Calu3 (cell line): ENCODE measurements around the gene RINL. TPM values are rescaled to one million over a fixed set of nuclear protein-coding genes. Genes with fewer than 3 reads are reported as not detected.
A peak's percentile ranks its signal among the peaks of the same experiment; 100 is the strongest.

Experiments
- BruUV-seq: library from RNA; stranded (reverse); fragments of 400-500 nt; replicated peaks from 2 replicates; lab custom pipeline; 2021; lab: Mats Ljungman, UMichigan
- CTCF ChIA-PET: fragments of 300-600 bp; sonication (Branson Sonifier 250); formaldehyde crosslinking; loops from one replicate; lab custom pipeline; 2022; ENCODE audit warnings: antibody characterized with exemption; lab: Charles Lee
- DNase-seq: peaks from one replicate; pipeline ENCODE4 v3.0.0; 2022
- H3K27ac Mint-ChIP-seq: one replicate; pipeline ENCODE4 v1.8.0; 2022; ENCODE audit warnings: mixed read lengths; ENCODE audit not compliant: unreplicated experiment
- H3K27me3 Mint-ChIP-seq: one replicate; pipeline ENCODE4 v1.8.0; 2022; ENCODE audit warnings: mixed read lengths; ENCODE audit not compliant: unreplicated experiment
- H3K36me3 Mint-ChIP-seq: one replicate; pipeline ENCODE4 v1.8.0; 2022; ENCODE audit warnings: mild to moderate bottlenecking, moderate library complexity, mixed read lengths; ENCODE audit not compliant: insufficient read depth, unreplicated experiment
- H3K4me1 Mint-ChIP-seq: one replicate; pipeline ENCODE4 v1.8.0; 2022; ENCODE audit warnings: mild to moderate bottlenecking, low read depth, mixed read lengths; ENCODE audit not compliant: unreplicated experiment
- H3K4me3 Mint-ChIP-seq: one replicate; pipeline ENCODE4 v1.8.0; 2022; ENCODE audit warnings: mild to moderate bottlenecking, low read depth, moderate library complexity, mixed read lengths; ENCODE audit not compliant: unreplicated experiment
- H3K9me3 Mint-ChIP-seq: one replicate; pipeline ENCODE4 v1.8.0; 2022; ENCODE audit warnings: low read depth, mixed read lengths; ENCODE audit not compliant: unreplicated experiment
- intact Hi-C: fragments of 100-400 bp; cut with micrococcal nuclease; formaldehyde crosslinking; loops from one replicate; pipeline ENCODE4 v1.10.0; 2022; ENCODE audit not compliant: unreplicated experiment
- total RNA-seq: library from RNA; stranded (reverse); gene quantifications from 2 replicates; pipeline ENCODE4 v1.2.3, GENCODE V29; 2022
- TF ChIP-seq, protein P1 (sequence below): fragments of 200-600 bp; IDR thresholded peaks from one replicate; pipeline ENCODE4 v1.8.0; 2022; ENCODE audit warnings: antibody characterized with exemption; ENCODE audit not compliant: unreplicated experiment

The RINL gene
- total RNA-seq, 1 experiment from 2014 or later = 4.1 TPM

DNA sequence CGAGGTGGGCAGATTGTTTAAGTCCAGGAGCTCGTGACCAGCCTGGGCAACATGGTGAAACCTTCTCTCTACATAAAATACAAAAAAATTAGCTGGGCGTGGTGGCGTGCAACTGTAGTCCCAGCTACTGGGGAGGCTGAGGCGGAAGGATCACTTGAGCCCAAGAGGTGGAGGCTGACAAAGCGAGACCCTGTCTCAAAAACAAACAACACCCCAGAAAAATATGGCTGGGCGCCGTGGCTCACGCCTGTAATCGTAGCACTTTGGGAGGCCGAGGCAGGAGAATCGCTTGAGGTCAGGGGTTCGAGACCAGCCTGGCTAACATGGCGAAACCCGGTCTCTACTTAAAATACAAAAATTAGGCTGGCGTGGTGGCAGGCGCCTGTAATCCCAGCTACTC is 24.9 kb downstream of the RINL start:
- CTCF ChIA-PET = interaction anchor here (0.6 to 3.3 kb wide), 4 partner anchors 10 to 78 kb away, joined by 3 to 19 read pairs (median 6); partner anchors contain the start of genes MRPS12 and SARS2
- Mint-ChIP-seq H3K4me3 (peak overlapping the region; percentile 82), H3K4me1 (peaks cover 21% of the 10 kb centered on the region), H3K27me3 (peaks cover 14% of the 10 kb centered on the region), H3K36me3 (peaks cover 51% of the 10 kb centered on the region), H3K9me3 (no peaks in the 10 kb centered on the region), H3K27ac (peak overlapping the region; percentile 98)
- intact Hi-C loops = loop anchor here (5.0 kb wide), 1 partner anchor 34 kb away; no protein-coding TSS in a partner anchor
- TF ChIP-seq, protein P1, sequence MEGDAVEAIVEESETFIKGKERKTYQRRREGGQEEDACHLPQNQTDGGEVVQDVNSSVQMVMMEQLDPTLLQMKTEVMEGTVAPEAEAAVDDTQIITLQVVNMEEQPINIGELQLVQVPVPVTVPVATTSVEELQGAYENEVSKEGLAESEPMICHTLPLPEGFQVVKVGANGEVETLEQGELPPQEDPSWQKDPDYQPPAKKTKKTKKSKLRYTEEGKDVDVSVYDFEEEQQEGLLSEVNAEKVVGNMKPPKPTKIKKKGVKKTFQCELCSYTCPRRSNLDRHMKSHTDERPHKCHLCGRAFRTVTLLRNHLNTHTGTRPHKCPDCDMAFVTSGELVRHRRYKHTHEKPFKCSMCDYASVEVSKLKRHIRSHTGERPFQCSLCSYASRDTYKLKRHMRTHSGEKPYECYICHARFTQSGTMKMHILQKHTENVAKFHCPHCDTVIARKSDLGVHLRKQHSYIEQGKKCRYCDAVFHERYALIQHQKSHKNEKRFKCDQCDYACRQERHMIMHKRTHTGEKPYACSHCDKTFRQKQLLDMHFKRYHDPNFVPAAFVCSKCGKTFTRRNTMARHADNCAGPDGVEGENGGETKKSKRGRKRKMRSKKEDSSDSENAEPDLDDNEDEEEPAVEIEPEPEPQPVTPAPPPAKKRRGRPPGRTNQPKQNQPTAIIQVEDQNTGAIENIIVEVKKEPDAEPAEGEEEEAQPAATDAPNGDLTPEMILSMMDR = no peak
- BruUV-seq = no TSS peak
- no peak for DNase-seq

DNA sequence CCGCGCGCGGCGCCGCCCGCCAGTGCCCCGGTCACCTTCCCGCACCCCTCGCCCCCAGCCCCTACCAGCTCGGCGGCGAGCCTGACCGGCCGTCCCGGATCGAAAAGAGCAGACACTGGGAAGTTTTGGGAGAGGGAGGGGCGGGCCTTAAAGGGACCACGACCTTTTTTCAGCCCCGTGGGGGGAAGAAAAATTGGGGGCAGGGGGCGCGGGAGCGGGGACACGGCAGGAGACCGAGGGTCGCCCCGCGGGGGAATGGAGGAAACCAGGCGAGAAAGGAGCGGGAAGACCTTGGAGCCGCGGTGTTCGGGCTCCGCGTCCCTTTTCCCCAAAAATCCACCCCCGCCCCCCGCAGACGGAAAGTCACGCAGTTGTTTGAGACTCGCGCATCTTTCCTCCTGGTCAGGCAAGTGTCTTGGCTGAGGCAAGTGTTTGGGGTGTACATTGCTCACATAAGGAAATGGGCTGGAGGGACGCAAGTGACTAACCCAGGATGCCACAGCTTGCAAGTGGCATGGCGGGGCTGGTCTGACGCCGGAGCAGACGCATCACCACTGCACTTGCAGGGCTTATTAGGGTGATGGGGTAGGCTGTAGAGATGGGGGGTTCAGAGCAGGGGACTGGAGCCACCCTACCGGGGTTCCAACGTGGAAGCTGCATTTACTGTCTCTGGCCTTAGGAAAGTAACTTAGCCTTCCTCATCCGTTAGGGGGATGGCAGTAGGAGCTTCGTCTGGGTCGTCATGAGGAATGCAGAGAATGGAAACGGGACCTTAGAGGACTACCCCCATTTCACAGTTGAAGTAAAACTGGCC is 25.6 kb downstream of the RINL start:
- intact Hi-C loops = loop anchor here (5.0 kb wide), 1 partner anchor 35 kb away; no protein-coding TSS in a partner anchor
- no peaks in the 10 kb centered on the region for H3K9me3 Mint-ChIP-seq
- peak overlapping the region; percentile 98 for H3K27ac Mint-ChIP-seq
- DNase-seq = peak; percentile 65
- TF ChIP-seq, protein P1 = no peak
- H3K4me1 Mint-ChIP-seq = peaks cover 29% of the 10 kb centered on the region
- BruUV-seq = no TSS peak
- peaks cover 58% of the 10 kb centered on the region for H3K36me3 Mint-ChIP-seq
- H3K4me3 Mint-ChIP-seq = peak overlapping the region; percentile 82
- H3K27me3 Mint-ChIP-seq = peaks cover 14% of the 10 kb centered on the region
- CTCF ChIA-PET = interaction anchor here (0.5 to 3.3 kb wide), 6 partner anchors 10 to 79 kb away, joined by 3 to 19 read pairs (median 4); partner anchors contain the start of genes MRPS12 and SARS2

GRCh38 chr19:38851622-38852230 is 26.3 kb downstream of the RINL start:
- H3K27ac Mint-ChIP-seq = peak overlapping the region; percentile 98
- H3K36me3 Mint-ChIP-seq = peaks cover 65% of the 10 kb centered on the region
- H3K4me3 Mint-ChIP-seq = peak overlapping the region; percentile 82
- H3K27me3 Mint-ChIP-seq = peaks cover 14% of the 10 kb centered on the region
- TF ChIP-seq, protein P1 = no peak
- H3K4me1 Mint-ChIP-seq = peaks cover 36% of the 10 kb centered on the region
- no TSS peak for BruUV-seq
- no peaks in the 10 kb centered on the region for H3K9me3 Mint-ChIP-seq
- CTCF ChIA-PET = interaction anchor here (0.7 to 3.3 kb wide), 3 partner anchors 11 to 457 kb away, joined by 3 to 19 read pairs (median 4); no protein-coding TSS in a partner anchor
- intact Hi-C loops = loop anchor here (5.0 kb wide), 1 partner anchor 36 kb away; no protein-coding TSS in a partner anchor
- DNase-seq = peak; percentile 99

GRCh38 chr19:38850976-38851621 is 27.0 kb downstream of the RINL start:
- H3K27me3 Mint-ChIP-seq = peaks cover 14% of the 10 kb centered on the region
- H3K9me3 Mint-ChIP-seq = no peaks in the 10 kb centered on the region
- H3K36me3 Mint-ChIP-seq = peaks cover 72% of the 10 kb centered on the region
- intact Hi-C loops = loop anchor here (1.0 to 5.0 kb wide), 2 partner anchors 36 to 79 kb away; partner anchors contain the start of genes MRPS12 and SARS2
- TSS peak; percentile 11 for BruUV-seq
- H3K4me1 Mint-ChIP-seq = peaks cover 36% of the 10 kb centered on the region
- peak overlapping the region; percentile 98 for H3K27ac Mint-ChIP-seq
- no peak for DNase-seq
- TF ChIP-seq, protein P1 = no peak
- H3K4me3 Mint-ChIP-seq = peak overlapping the region; percentile 82
- CTCF ChIA-PET = interaction anchor here (0.7 to 3.3 kb wide), 4 partner anchors 12 to 457 kb away, joined by 3 to 19 read pairs (median 4); no protein-coding TSS in a partner anchor
